ENCODE measurements around the gene LARP4B. TPM values are rescaled to one million over a fixed set of nuclear protein-coding genes. Genes with fewer than 3 reads are reported as not detected.
A peak's percentile ranks its signal among the peaks of the same experiment; 100 is the strongest.

The LARP4B gene
- total RNA-seq, 1 experiment from 2014 or later: 24.3 TPM

GRCh38 chr10:878895-879294, 52.6 kb downstream of the LARP4B start:
- in situ Hi-C loops (cut with HindIII; ENCODE audit: low sequenced_read_pairs): no loop called here

GRCh38 chr10:878333-878759, 53.2 kb downstream of the LARP4B start:
- in situ Hi-C loops (cut with HindIII; ENCODE audit: low sequenced_read_pairs): no loop called here
- no peak for DNase-seq (ENCODE audit: low spot score)

More at GRCh38 chr10:878895-879294, 52.6 kb downstream of the LARP4B start:
- DNase-seq (ENCODE audit: low spot score): no peak

- in situ Hi-C loops (cut with HindIII; ENCODE audit: low sequenced_read_pairs): no loop called here
- DNase-seq (ENCODE audit: low spot score): no peak
These were observed 55.1 kb downstream of the LARP4B start for GRCh38 chr10:876438-876837.

GRCh38 chr10:873020-873419, 58.5 kb downstream of the LARP4B start:
- in situ Hi-C loops (cut with HindIII; ENCODE audit: low sequenced_read_pairs): no loop called here
- DNase-seq (ENCODE audit: low spot score): peak; percentile 73

- DNase-seq (ENCODE audit: low spot score): peak; percentile 68
- in situ Hi-C loops (cut with HindIII; ENCODE audit: low sequenced_read_pairs): no loop called here
These were observed 59.5 kb downstream of the LARP4B start for GRCh38 chr10:871951-872403.

GRCh38 chr10:870564-871166, 60.8 kb downstream of the LARP4B start:
- in situ Hi-C loops (cut with HindIII; ENCODE audit: low sequenced_read_pairs): no loop called here
- no peak for DNase-seq (ENCODE audit: low spot score)

GRCh38 chr10:869171-869570, 62.3 kb downstream of the LARP4B start:
- no peak for DNase-seq (ENCODE audit: low spot score)
- in situ Hi-C loops (cut with HindIII; ENCODE audit: low sequenced_read_pairs): loop anchor here (5.0 to 10.0 kb wide), 2 partner anchors 64 to 98 kb away; no protein-coding TSS in a partner anchor

GRCh38 chr10:867807-868206, 63.7 kb downstream of the LARP4B start:
- in situ Hi-C loops (cut with HindIII; ENCODE audit: low sequenced_read_pairs): loop anchor here (5.0 to 10.0 kb wide), 2 partner anchors 63 to 99 kb away; no protein-coding TSS in a partner anchor
- no peak for DNase-seq (ENCODE audit: low spot score)

- in situ Hi-C loops (cut with HindIII; ENCODE audit: low sequenced_read_pairs): loop anchor here (5.0 to 10.0 kb wide), 2 partner anchors 62 to 101 kb away; no protein-coding TSS in a partner anchor
These were observed 64.9 kb downstream of the LARP4B start for GRCh38 chr10:866577-866941.

GRCh38 chr10:865924-866576, 65.5 kb downstream of the LARP4B start:
- in situ Hi-C loops (cut with HindIII; ENCODE audit: low sequenced_read_pairs): loop anchor here (5.0 to 10.0 kb wide), 2 partner anchors 61 to 101 kb away; no protein-coding TSS in a partner anchor
- DNase-seq (ENCODE audit: low spot score): peak; percentile 95

More at GRCh38 chr10:866577-866941, 64.9 kb downstream of the LARP4B start:
- DNase-seq (ENCODE audit: low spot score): no peak

GRCh38 chr10:865257-865656, 66.2 kb downstream of the LARP4B start:
- no peak for DNase-seq (ENCODE audit: low spot score)
- in situ Hi-C loops (cut with HindIII; ENCODE audit: low sequenced_read_pairs): loop anchor here (5.0 to 10.0 kb wide), 2 partner anchors 60 to 102 kb away; no protein-coding TSS in a partner anchor

- no peak for DNase-seq (ENCODE audit: low spot score)
- in situ Hi-C loops (cut with HindIII; ENCODE audit: low sequenced_read_pairs): loop anchor here (10.0 kb wide), 1 partner anchor 56 kb away; no protein-coding TSS in a partner anchor
These were observed 71.0 kb downstream of the LARP4B start for GRCh38 chr10:860519-860918.

GRCh38 chr10:856416-857157, 74.9 kb downstream of the LARP4B start:
- in situ Hi-C loops (cut with HindIII; ENCODE audit: low sequenced_read_pairs): no loop called here

GRCh38 chr10:855671-856070, 75.8 kb downstream of the LARP4B start:
- in situ Hi-C loops (cut with HindIII; ENCODE audit: low sequenced_read_pairs): no loop called here
- DNase-seq (ENCODE audit: low spot score): no peak

More at GRCh38 chr10:856416-857157, 74.9 kb downstream of the LARP4B start:
- peak; percentile 17 for DNase-seq (ENCODE audit: low spot score)

GRCh38 chr10:855079-855478, 76.4 kb downstream of the LARP4B start:
- in situ Hi-C loops (cut with HindIII; ENCODE audit: low sequenced_read_pairs): no loop called here
- no peak for DNase-seq (ENCODE audit: low spot score)

GRCh38 chr10:853017-853416, 78.5 kb downstream of the LARP4B start:
- in situ Hi-C loops (cut with HindIII; ENCODE audit: low sequenced_read_pairs): no loop called here
- no peak for DNase-seq (ENCODE audit: low spot score)

- in situ Hi-C loops (cut with HindIII; ENCODE audit: low sequenced_read_pairs): no loop called here
- DNase-seq (ENCODE audit: low spot score): no peak
These were observed 79.1 kb downstream of the LARP4B start for GRCh38 chr10:852386-852785.

GRCh38 chr10:851901-852300, 79.6 kb downstream of the LARP4B start:
- no peak for DNase-seq (ENCODE audit: low spot score)
- in situ Hi-C loops (cut with HindIII; ENCODE audit: low sequenced_read_pairs): no loop called here

- DNase-seq (ENCODE audit: low spot score): no peak
- in situ Hi-C loops (cut with HindIII; ENCODE audit: low sequenced_read_pairs): no loop called here
These were observed 81.4 kb downstream of the LARP4B start for GRCh38 chr10:850093-850492.

- DNase-seq (ENCODE audit: low spot score): no peak
- in situ Hi-C loops (cut with HindIII; ENCODE audit: low sequenced_read_pairs): loop anchor here (10.0 kb wide), 1 partner anchor 137 kb away; the partner anchor contains the start of gene GTPBP4
These were observed 83.6 kb downstream of the LARP4B start for GRCh38 chr10:847868-848267.

Measured in G401 (cell line).